Gastrocnemius medialis (tissue), 4 donors: Measurements from ENCODE around the gene MIPEP. TPM values are rescaled to one million over a fixed set of nuclear protein-coding genes. Genes with fewer than 3 reads are reported as not detected.

Experiments used
- ATAC-seq, 2 donors: fragments of 150-250 bp; one replicate each; pipeline ENCODE4 v1.9.1; 2016
- DNase-seq, 2 donors: peaks; one replicate each; pipeline ENCODE4 v3.0.0-alpha.2; 2019
- H3K27ac ChIP-seq, 4 donors: fragments of 200-600 bp; sonication (generic); 1 replicate in 1 of 4; 2 replicates in 3 of 4; pipeline ENCODE4 v1.5.1; 2016 to 2018; ENCODE audit warnings: mild to moderate bottlenecking in 2 of 4, moderate library complexity in 1 of 4
- H3K27me3 ChIP-seq, 3 donors: fragments of 200-600 bp; sonication (generic) in 2 of 3; 1 replicate in 1 of 3; 2 replicates in 2 of 3; pipeline versions ENCODE4 v1.5.1 to v1.6.0; 2016 to 2019; ENCODE audit warnings: mild to moderate bottlenecking in 1 of 3, moderate library complexity in 1 of 3
- H3K36me3 ChIP-seq, 2 donors: fragments of 200-600 bp; sonication (generic) in 1 of 2; one replicate each; pipeline ENCODE4 v1.5.1; 2017 to 2018
- H3K4me1 ChIP-seq, 2 donors: fragments of 200-600 bp; sonication (generic) in 1 of 2; one replicate each; pipeline ENCODE4 v1.5.1; 2016 to 2017; ENCODE audit warnings: mild to moderate bottlenecking in 2 of 2
- H3K4me3 ChIP-seq, 4 donors: fragments of 200-600 bp; sonication (generic) in 3 of 4; 1 replicate in 1 of 4; 2 replicates in 3 of 4; pipeline ENCODE4 v1.5.1; 2016 to 2019; ENCODE audit warnings: mild to moderate bottlenecking in 2 of 4
- H3K9me3 ChIP-seq, 3 donors: fragments of 200-600 bp; sonication (generic) in 2 of 3; 1 replicate in 1 of 3; 2 replicates in 2 of 3; pipeline ENCODE4 v1.5.1; 2016 to 2019
- POLR2A ChIP-seq, 2 donors: fragments of 450-650 bp; IDR thresholded peaks; one replicate each; pipeline ENCODE4 v1.6.1; 2017; ENCODE audit warnings: antibody characterized with exemption in 2 of 2, mild to moderate bottlenecking in 2 of 2, moderate library complexity in 2 of 2
- in situ Hi-C, 4 donors: fragments of 200-750 bp; cut with MboI; loops; one replicate each; pipeline versions ENCODE4 v1.15.0 to v1.8.0; 2017; ENCODE audit warnings: low sequenced_read_pairs in 4 of 4
- intact Hi-C: fragments of 100-400 bp; cut with DNase I; formaldehyde crosslinking; loops from one replicate; pipeline ENCODE4 v1.15.1; 2023; ENCODE audit warnings: low total_unique reads
- total RNA-seq, 4 donors: library from RNA; depleted of rRNA; stranded (reverse); fragments of >200 nt; gene quantifications; one replicate each; pipeline versions ENCODE4 v1.1.0 to v1.2.3, GENCODE V29; 2016
- TF ChIP-seq, protein P1 (sequence below), 5 experiments: fragments of 450-650 bp in 3 of 5; fragments of 200-600 bp in 2 of 5; sonication (generic) in 2 of 5; IDR thresholded peaks in 4 of 5; conservative IDR thresholded peaks in 1 of 5; 1 replicate in 4 of 5; 2 replicates in 1 of 5; pipeline ENCODE4 v1.5.1; 2016 to 2019; ENCODE audit warnings: antibody characterized with exemption in 5 of 5, mild to moderate bottlenecking in 3 of 5, moderate library complexity in 3 of 5

MIPEP gene
- total RNA-seq, 4 donors from 2014 or later = 9.2 to 23.1 (median 14.0) TPM

- no peak overlapping the region for H3K4me3 ChIP-seq
- intact Hi-C loops = loop anchor here (5.0 to 10.0 kb wide), 2 partner anchors 129 to 236 kb away; partner anchors contain the start of gene TNFRSF19
- H3K4me1 ChIP-seq = peaks cover 0 to 5% of the 10 kb centered on the region in 2 donors
- in situ Hi-C loops = no loop called here
- no peak for ATAC-seq
- no peaks in the 10 kb centered on the region for H3K9me3 ChIP-seq
- no peak for TF ChIP-seq POLR2A (IDR thresholded peaks at IDR 0.05)
- TF ChIP-seq, protein P1, sequence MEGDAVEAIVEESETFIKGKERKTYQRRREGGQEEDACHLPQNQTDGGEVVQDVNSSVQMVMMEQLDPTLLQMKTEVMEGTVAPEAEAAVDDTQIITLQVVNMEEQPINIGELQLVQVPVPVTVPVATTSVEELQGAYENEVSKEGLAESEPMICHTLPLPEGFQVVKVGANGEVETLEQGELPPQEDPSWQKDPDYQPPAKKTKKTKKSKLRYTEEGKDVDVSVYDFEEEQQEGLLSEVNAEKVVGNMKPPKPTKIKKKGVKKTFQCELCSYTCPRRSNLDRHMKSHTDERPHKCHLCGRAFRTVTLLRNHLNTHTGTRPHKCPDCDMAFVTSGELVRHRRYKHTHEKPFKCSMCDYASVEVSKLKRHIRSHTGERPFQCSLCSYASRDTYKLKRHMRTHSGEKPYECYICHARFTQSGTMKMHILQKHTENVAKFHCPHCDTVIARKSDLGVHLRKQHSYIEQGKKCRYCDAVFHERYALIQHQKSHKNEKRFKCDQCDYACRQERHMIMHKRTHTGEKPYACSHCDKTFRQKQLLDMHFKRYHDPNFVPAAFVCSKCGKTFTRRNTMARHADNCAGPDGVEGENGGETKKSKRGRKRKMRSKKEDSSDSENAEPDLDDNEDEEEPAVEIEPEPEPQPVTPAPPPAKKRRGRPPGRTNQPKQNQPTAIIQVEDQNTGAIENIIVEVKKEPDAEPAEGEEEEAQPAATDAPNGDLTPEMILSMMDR (IDR thresholded peaks at IDR 0.05 in 4 of 5, conservative IDR thresholded peaks at IDR 0.05 in 1 of 5) = no peak
- peak overlapping the region in 3 of 4 donors; percentile 27 to 42 (median 41) for H3K27ac ChIP-seq
- H3K36me3 ChIP-seq = no peaks in the 10 kb centered on the region
- no peaks in the 10 kb centered on the region for H3K27me3 ChIP-seq
- DNase-seq = no peak
Observed at GRCh38 chr13:23703246-23703860, 185.8 kb downstream of the MIPEP start.

- ATAC-seq (peak; percentile 78 to 87), DNase-seq (peak; percentile 77 to 88)
- in situ Hi-C loops (no loop called here), intact Hi-C loops (loop anchor here (5.0 to 10.0 kb wide), 2 partner anchors 127 to 234 kb away; partner anchors contain the start of gene TNFRSF19)
- H3K9me3 ChIP-seq = no peaks in the 10 kb centered on the region
- peak overlapping the region in 3 of 4 donors; percentile 48 to 51 (median 49) for H3K27ac ChIP-seq
- TF ChIP-seq, protein P1 (IDR thresholded peaks at IDR 0.05 in 4 of 5, conservative IDR thresholded peaks at IDR 0.05 in 1 of 5) = no peak
- TF ChIP-seq POLR2A (IDR thresholded peaks at IDR 0.05) = no peak
- H3K4me3 ChIP-seq = no peak overlapping the region
- H3K27me3 ChIP-seq = no peaks in the 10 kb centered on the region
- no peaks in the 10 kb centered on the region for H3K36me3 ChIP-seq
- H3K4me1 ChIP-seq = peaks cover 0 to 5% of the 10 kb centered on the region in 2 donors
Observed at GRCh38 chr13:23701636-23702035, 187.6 kb downstream of the MIPEP start.

GRCh38 chr13:23701186-23701585, 188.0 kb downstream of the MIPEP start:
- intact Hi-C loops (loop anchor here (5.0 to 10.0 kb wide), 2 partner anchors 126 to 234 kb away; partner anchors contain the start of gene TNFRSF19), in situ Hi-C loops (no loop called here)
- H3K9me3 ChIP-seq = no peaks in the 10 kb centered on the region
- no peak overlapping the region for H3K4me3 ChIP-seq
- H3K27ac ChIP-seq = peak overlapping the region in 3 of 4 donors; percentile 43 to 60 (median 51)
- no peak for ATAC-seq
- no peaks in the 10 kb centered on the region for H3K27me3 ChIP-seq
- peaks cover 0 to 5% of the 10 kb centered on the region in 2 donors for H3K4me1 ChIP-seq
- H3K36me3 ChIP-seq = no peaks in the 10 kb centered on the region
- no peak for TF ChIP-seq POLR2A (IDR thresholded peaks at IDR 0.05)
- TF ChIP-seq, protein P1 (IDR thresholded peaks at IDR 0.05 in 4 of 5, conservative IDR thresholded peaks at IDR 0.05 in 1 of 5) = no peak
- no peak for DNase-seq

- no peaks in the 10 kb centered on the region for H3K9me3 ChIP-seq
- intact Hi-C loops (no loop called here), in situ Hi-C loops (no loop called here)
- peaks cover 0 to 5% of the 10 kb centered on the region in 2 donors for H3K4me1 ChIP-seq
- ATAC-seq = no peak
- H3K36me3 ChIP-seq = no peaks in the 10 kb centered on the region
- no peak for DNase-seq
- H3K4me3 ChIP-seq = no peak overlapping the region
- TF ChIP-seq POLR2A (IDR thresholded peaks at IDR 0.05) = no peak
- TF ChIP-seq, protein P1 (IDR thresholded peaks at IDR 0.05 in 4 of 5, conservative IDR thresholded peaks at IDR 0.05 in 1 of 5) = no peak
- no peaks in the 10 kb centered on the region for H3K27me3 ChIP-seq
- no peak overlapping the region for H3K27ac ChIP-seq
Observed at GRCh38 chr13:23699271-23699670, 189.9 kb downstream of the MIPEP start.
